RPMI8226 (cell line): ENCODE measurements around the gene NCKAP5.
A peak's percentile ranks its signal among the peaks of the same experiment; 100 is the strongest.
"Not testable (repeated sequence)": the region's sequence is repeated elsewhere in the genome, so short reads cannot be mapped to it uniquely, and the experiment has no call there.

Experiments
- DNase-seq: peaks from one replicate; pipeline ENCODE4 v3.0.0-alpha.2; 2015

Gene NCKAP5

GRCh38 chr2:132736059-132736458, 832.2 kb downstream of the NCKAP5 start:
- DNase-seq, result no peak

- DNase-seq, result no peak
Observed at GRCh38 chr2:132734961-132735360, 833.3 kb downstream of the NCKAP5 start.

- DNase-seq, result no peak
Observed at GRCh38 chr2:132733094-132733493, 835.2 kb downstream of the NCKAP5 start.

GRCh38 chr2:132732694-132733093, 835.6 kb downstream of the NCKAP5 start:
- DNase-seq, result no peak

GRCh38 chr2:132731441-132731840, 836.8 kb downstream of the NCKAP5 start:
- DNase-seq, result no peak

- no peak for DNase-seq
Observed at GRCh38 chr2:132730611-132731010, 837.7 kb downstream of the NCKAP5 start.

- DNase-seq, result no peak
Observed at GRCh38 chr2:132729522-132729921, 838.7 kb downstream of the NCKAP5 start.

GRCh38 chr2:132726155-132726554, 842.1 kb downstream of the NCKAP5 start:
- no peak for DNase-seq

- DNase-seq, result no peak
Observed at GRCh38 chr2:132725748-132726147, 842.5 kb downstream of the NCKAP5 start.

GRCh38 chr2:132725148-132725547, 843.1 kb downstream of the NCKAP5 start:
- DNase-seq, result no peak

- no peak for DNase-seq
Observed at GRCh38 chr2:132721938-132722337, 846.3 kb downstream of the NCKAP5 start.

GRCh38 chr2:132720393-132720792, 847.9 kb downstream of the NCKAP5 start:
- no peak for DNase-seq

GRCh38 chr2:132719480-132719879, 848.8 kb downstream of the NCKAP5 start:
- DNase-seq, result no peak

GRCh38 chr2:132716954-132717353, 851.3 kb downstream of the NCKAP5 start:
- no peak for DNase-seq

- peak; percentile 36 for DNase-seq
Observed at GRCh38 chr2:132715386-132716351, 852.6 kb downstream of the NCKAP5 start.

- no peak for DNase-seq
Observed at GRCh38 chr2:132703396-132703795, 864.9 kb downstream of the NCKAP5 start.

- no peak for DNase-seq
Observed at GRCh38 chr2:132701810-132702209, 866.5 kb downstream of the NCKAP5 start.

GRCh38 chr2:132699802-132700201, 868.5 kb downstream of the NCKAP5 start:
- not testable (repeated sequence) for DNase-seq

- DNase-seq, result not testable (repeated sequence)
Observed at GRCh38 chr2:132698347-132698746, 869.9 kb downstream of the NCKAP5 start.

- DNase-seq, result no peak
Observed at GRCh38 chr2:132697556-132698205, 870.6 kb downstream of the NCKAP5 start.

GRCh38 chr2:132692816-132693215, 875.4 kb downstream of the NCKAP5 start:
- DNase-seq, result no peak

- DNase-seq, result no peak
Observed at GRCh38 chr2:132691556-132691955, 876.7 kb downstream of the NCKAP5 start.

GRCh38 chr2:132690664-132691303, 877.5 kb downstream of the NCKAP5 start:
- DNase-seq, result no peak

GRCh38 chr2:132681766-132682165, 886.5 kb downstream of the NCKAP5 start:
- DNase-seq, result no peak
